ENCODE measurements around the gene DCAF4.

DNA sequence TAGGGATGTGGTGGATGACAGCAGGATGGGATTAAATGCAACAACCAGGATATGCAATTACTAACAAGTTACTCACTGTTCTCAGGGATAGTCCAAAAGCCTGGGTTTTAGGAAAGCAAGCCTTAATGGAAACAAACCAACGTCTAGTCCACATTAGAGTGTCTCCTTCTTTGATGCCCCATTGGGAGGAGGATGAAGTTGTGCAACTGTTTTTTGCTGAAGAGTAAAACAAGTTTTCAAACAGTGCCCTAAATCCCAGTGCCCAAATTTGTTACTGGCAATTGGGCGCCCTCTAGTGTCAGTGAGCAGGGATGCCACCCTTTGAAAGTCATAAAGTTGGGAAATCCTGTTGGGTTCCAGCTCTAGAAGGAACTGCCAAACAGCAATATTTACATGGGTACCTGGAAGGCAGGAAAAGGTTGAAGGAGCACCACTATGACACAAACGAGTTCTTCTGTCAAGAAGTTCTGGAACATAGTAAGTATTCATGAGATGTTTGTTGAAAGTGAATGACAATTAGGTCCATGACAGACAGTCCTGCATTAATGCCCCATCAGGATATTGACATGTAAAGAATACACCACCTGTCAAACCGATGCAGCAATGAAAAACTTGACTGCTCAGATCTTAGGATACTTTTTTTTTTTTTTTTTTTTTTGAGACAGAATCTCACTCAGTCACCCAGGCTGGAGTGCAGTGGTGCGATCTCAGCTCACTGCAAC is 21.3 kb upstream of the DCAF4 start:
- TF ChIP-seq POLR2A (IDR thresholded peaks at IDR 0.05; ENCODE audit: extremely low read depth, insufficient read length), result no peak
- TF ChIP-seq, protein P1, sequence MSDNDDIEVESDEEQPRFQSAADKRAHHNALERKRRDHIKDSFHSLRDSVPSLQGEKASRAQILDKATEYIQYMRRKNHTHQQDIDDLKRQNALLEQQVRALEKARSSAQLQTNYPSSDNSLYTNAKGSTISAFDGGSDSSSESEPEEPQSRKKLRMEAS (IDR thresholded peaks at IDR 0.05; ENCODE audit: low read depth, low read length), result no peak
- TF ChIP-seq, protein P2, sequence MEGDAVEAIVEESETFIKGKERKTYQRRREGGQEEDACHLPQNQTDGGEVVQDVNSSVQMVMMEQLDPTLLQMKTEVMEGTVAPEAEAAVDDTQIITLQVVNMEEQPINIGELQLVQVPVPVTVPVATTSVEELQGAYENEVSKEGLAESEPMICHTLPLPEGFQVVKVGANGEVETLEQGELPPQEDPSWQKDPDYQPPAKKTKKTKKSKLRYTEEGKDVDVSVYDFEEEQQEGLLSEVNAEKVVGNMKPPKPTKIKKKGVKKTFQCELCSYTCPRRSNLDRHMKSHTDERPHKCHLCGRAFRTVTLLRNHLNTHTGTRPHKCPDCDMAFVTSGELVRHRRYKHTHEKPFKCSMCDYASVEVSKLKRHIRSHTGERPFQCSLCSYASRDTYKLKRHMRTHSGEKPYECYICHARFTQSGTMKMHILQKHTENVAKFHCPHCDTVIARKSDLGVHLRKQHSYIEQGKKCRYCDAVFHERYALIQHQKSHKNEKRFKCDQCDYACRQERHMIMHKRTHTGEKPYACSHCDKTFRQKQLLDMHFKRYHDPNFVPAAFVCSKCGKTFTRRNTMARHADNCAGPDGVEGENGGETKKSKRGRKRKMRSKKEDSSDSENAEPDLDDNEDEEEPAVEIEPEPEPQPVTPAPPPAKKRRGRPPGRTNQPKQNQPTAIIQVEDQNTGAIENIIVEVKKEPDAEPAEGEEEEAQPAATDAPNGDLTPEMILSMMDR (IDR thresholded peaks at IDR 0.05; ENCODE audit: low read depth, low read length), result peak; percentile 80

Measured in NB4 (cell line).